Peyer's patch (tissue), 4 donors: ENCODE measurements around the gene COL13A1. TPM values are rescaled to one million over a fixed set of nuclear protein-coding genes. Genes with fewer than 3 reads are reported as not detected.
A peak's percentile ranks its signal among the peaks of the same experiment; 100 is the strongest.

ENCODE experiments used
- DNase-seq, 3 donors: peaks; one replicate each; pipeline ENCODE4 v3.0.0-alpha.2; 2017 to 2019
- H3K27ac ChIP-seq, 4 donors: fragments of 200-600 bp; sonication (generic); one replicate each; pipeline ENCODE4 v1.5.1; 2016 to 2019
- H3K27me3 ChIP-seq, 2 donors: fragments of 200-600 bp; sonication (generic); one replicate each; pipeline ENCODE4 v1.5.1; 2019
- H3K36me3 ChIP-seq, 3 donors: fragments of 200-600 bp; sonication (generic); one replicate each; pipeline ENCODE4 v1.5.1; 2016 to 2019
- H3K4me1 ChIP-seq, 4 donors: fragments of 200-600 bp; sonication (generic); one replicate each; pipeline ENCODE4 v1.5.1; 2016 to 2019
- H3K4me3 ChIP-seq, 4 donors: fragments of 200-600 bp; sonication (generic); 1 replicate in 3 of 4; 2 replicates in 1 of 4; pipeline ENCODE4 v1.5.1; 2016 to 2019; ENCODE audit warnings: mild to moderate bottlenecking in 1 of 4
- H3K9me3 ChIP-seq, 4 donors: fragments of 200-600 bp; sonication (generic); one replicate each; pipeline ENCODE4 v1.5.1; 2016 to 2019; ENCODE audit warnings: mild to moderate bottlenecking in 1 of 4
- CTCF ChIP-seq, 6 experiments: fragments of 450-650 bp in 4 of 6; fragments of 200-600 bp in 2 of 6; sonication (generic) in 1 of 6; IDR thresholded peaks; one replicate each; pipeline ENCODE4 v1.5.1; 2017 to 2019; ENCODE audit warnings: antibody characterized with exemption in 6 of 6, mild to moderate bottlenecking in 3 of 6, moderate library complexity in 1 of 6
- POLR2A ChIP-seq, 2 donors: fragments of 450-650 bp; IDR thresholded peaks; one replicate each; pipeline ENCODE4 v1.5.1; 2017; ENCODE audit warnings: antibody characterized with exemption in 2 of 2, mild to moderate bottlenecking in 2 of 2, moderate library complexity in 2 of 2
- total RNA-seq, 4 donors: library from RNA; depleted of rRNA; stranded (reverse); fragments of >200 nt; gene quantifications; one replicate each; pipeline ENCODE4 v1.1.0, GENCODE V29; 2016

COL13A1 gene
- total RNA-seq, 4 donors from 2014 or later: 0.94 to 6.6 (median 3.9) TPM; not detected in 1

GRCh38 chr10:69962746-69963135 lies 161.0 kb downstream of the COL13A1 start:
- TF ChIP-seq CTCF (IDR thresholded peaks at IDR 0.05): no peak
- no peak for TF ChIP-seq POLR2A (IDR thresholded peaks at IDR 0.05)

GRCh38 chr10:69963178-69963834 lies 161.6 kb downstream of the COL13A1 start:
- Histone ChIP-seq H3K4me1 (peaks cover 0 to 9% (median 0%) of the 10 kb centered on the region in 4 donors), H3K9me3 (no peaks in the 10 kb centered on the region), H3K4me3 (no peak overlapping the region), H3K27ac (no peak overlapping the region), H3K36me3 (no peaks in the 10 kb centered on the region), H3K27me3 (no peaks in the 10 kb centered on the region)
- DNase-seq: peak in 2 of 3 donors; percentile 8 to 38
- TF ChIP-seq POLR2A (IDR thresholded peaks at IDR 0.05): no peak
- TF ChIP-seq CTCF (IDR thresholded peaks at IDR 0.05): no peak

More at GRCh38 chr10:69962746-69963135, 161.0 kb downstream of the COL13A1 start:
- H3K4me1 ChIP-seq: peaks cover 0 to 9% (median 0%) of the 10 kb centered on the region in 4 donors
- H3K9me3 ChIP-seq: no peaks in the 10 kb centered on the region
- DNase-seq: no peak
- H3K4me3 ChIP-seq: no peak overlapping the region
- H3K27ac ChIP-seq: no peak overlapping the region
- H3K36me3 ChIP-seq: no peaks in the 10 kb centered on the region
- no peaks in the 10 kb centered on the region for H3K27me3 ChIP-seq

GRCh38 chr10:69963835-69964710 lies 162.4 kb downstream of the COL13A1 start:
- no peak overlapping the region for H3K4me3 ChIP-seq
- TF ChIP-seq CTCF (IDR thresholded peaks at IDR 0.05): no peak
- TF ChIP-seq POLR2A (IDR thresholded peaks at IDR 0.05): no peak
- H3K9me3 ChIP-seq: no peaks in the 10 kb centered on the region
- no peaks in the 10 kb centered on the region for H3K36me3 ChIP-seq
- DNase-seq: peak in 2 of 3 donors; percentile 9 to 40
- no peak overlapping the region for H3K27ac ChIP-seq
- peaks cover 0 to 9% (median 0%) of the 10 kb centered on the region in 4 donors for H3K4me1 ChIP-seq
- H3K27me3 ChIP-seq: no peaks in the 10 kb centered on the region

- Histone ChIP-seq H3K4me1 (peaks cover 0 to 9% (median 0%) of the 10 kb centered on the region in 4 donors), H3K4me3 (no peak overlapping the region), H3K36me3 (no peaks in the 10 kb centered on the region), H3K27ac (no peak overlapping the region), H3K27me3 (no peaks in the 10 kb centered on the region), H3K9me3 (no peaks in the 10 kb centered on the region)
- no peak for TF ChIP-seq POLR2A (IDR thresholded peaks at IDR 0.05)
- no peak for TF ChIP-seq CTCF (IDR thresholded peaks at IDR 0.05)
- DNase-seq: peak in 1 of 3 donors; percentile 34
Observed at GRCh38 chr10:69965086-69965485, 163.4 kb downstream of the COL13A1 start.

GRCh38 chr10:69965919-69966662 lies 164.4 kb downstream of the COL13A1 start:
- Histone ChIP-seq H3K4me1 (peaks cover 0 to 3% (median 0%) of the 10 kb centered on the region in 4 donors), H3K27ac (no peak overlapping the region), H3K4me3 (no peak overlapping the region), H3K36me3 (no peaks in the 10 kb centered on the region), H3K27me3 (no peaks in the 10 kb centered on the region), H3K9me3 (no peaks in the 10 kb centered on the region)
- DNase-seq: peak in 2 of 3 donors; percentile 2 to 28
- TF ChIP-seq CTCF (IDR thresholded peaks at IDR 0.05) (no peak), POLR2A (IDR thresholded peaks at IDR 0.05) (no peak)
